ENCODE measurements around the gene SRSF8.

DNA sequence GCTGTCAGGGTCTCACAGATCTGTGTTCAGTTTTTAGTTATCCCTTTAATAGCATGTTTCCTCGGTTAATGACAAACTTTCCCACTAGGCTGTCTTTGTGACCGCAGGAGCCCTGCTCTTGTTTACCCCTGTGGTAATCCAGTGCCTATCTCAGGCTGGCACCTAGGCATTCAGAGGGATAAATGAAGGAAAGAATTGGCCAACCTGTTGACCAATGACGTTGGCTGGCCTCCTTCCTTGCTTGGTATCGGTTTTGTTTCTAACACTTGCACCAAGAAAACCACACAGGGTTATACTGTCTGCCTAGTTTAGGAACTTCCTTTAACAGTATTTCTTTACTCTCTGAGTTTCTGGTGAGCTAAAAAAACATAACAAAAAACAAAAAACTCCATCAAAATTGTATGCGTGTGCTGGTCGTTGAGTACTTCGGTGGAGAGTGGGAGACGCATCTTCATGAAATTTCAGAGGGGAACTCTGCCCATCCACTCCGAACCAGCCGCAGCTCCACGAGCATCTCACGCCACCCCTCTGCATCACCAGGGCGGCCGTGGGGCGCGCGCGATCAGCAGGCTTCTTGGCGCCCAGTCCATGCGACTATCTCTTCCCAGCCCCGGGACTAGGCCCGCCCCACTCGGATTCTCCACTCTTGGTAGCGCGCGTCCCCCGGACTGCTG is 22.4 kb downstream of the SRSF8 start:
- TF ChIP-seq, protein P1, sequence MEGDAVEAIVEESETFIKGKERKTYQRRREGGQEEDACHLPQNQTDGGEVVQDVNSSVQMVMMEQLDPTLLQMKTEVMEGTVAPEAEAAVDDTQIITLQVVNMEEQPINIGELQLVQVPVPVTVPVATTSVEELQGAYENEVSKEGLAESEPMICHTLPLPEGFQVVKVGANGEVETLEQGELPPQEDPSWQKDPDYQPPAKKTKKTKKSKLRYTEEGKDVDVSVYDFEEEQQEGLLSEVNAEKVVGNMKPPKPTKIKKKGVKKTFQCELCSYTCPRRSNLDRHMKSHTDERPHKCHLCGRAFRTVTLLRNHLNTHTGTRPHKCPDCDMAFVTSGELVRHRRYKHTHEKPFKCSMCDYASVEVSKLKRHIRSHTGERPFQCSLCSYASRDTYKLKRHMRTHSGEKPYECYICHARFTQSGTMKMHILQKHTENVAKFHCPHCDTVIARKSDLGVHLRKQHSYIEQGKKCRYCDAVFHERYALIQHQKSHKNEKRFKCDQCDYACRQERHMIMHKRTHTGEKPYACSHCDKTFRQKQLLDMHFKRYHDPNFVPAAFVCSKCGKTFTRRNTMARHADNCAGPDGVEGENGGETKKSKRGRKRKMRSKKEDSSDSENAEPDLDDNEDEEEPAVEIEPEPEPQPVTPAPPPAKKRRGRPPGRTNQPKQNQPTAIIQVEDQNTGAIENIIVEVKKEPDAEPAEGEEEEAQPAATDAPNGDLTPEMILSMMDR (IDR thresholded peaks at IDR 0.05; ENCODE audit: low read depth, low read length), result no peak
- no peak for TF ChIP-seq POLR2A (IDR thresholded peaks at IDR 0.05; ENCODE audit: extremely low read depth, insufficient read length)
- TF ChIP-seq, protein P2, sequence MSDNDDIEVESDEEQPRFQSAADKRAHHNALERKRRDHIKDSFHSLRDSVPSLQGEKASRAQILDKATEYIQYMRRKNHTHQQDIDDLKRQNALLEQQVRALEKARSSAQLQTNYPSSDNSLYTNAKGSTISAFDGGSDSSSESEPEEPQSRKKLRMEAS (IDR thresholded peaks at IDR 0.05; ENCODE audit: low read depth, low read length), result no peak
- no peak for TF ChIP-seq MYC (IDR thresholded peaks at IDR 0.05; ENCODE audit: low read depth, low read length)
